ENCODE measurements around the gene C5orf47. TPM values are rescaled to one million over a fixed set of nuclear protein-coding genes. Genes with fewer than 3 reads are reported as not detected.

Gene C5orf47, protein sequence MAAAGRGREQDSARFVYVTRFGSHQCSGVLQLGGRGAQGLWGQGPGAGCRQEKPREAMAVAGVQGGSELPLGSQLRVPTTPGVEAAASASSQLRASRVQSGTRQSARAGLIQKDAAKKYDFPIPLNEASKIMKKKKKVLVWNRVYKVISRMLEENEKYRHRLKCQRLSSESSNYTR
- 0.05 to 0.08 TPM (median 0.07 TPM) in 3 of 5 replicates, not detected in the others for total RNA-seq (2022; extraction: Qiagen RNA extraction)

DNA sequence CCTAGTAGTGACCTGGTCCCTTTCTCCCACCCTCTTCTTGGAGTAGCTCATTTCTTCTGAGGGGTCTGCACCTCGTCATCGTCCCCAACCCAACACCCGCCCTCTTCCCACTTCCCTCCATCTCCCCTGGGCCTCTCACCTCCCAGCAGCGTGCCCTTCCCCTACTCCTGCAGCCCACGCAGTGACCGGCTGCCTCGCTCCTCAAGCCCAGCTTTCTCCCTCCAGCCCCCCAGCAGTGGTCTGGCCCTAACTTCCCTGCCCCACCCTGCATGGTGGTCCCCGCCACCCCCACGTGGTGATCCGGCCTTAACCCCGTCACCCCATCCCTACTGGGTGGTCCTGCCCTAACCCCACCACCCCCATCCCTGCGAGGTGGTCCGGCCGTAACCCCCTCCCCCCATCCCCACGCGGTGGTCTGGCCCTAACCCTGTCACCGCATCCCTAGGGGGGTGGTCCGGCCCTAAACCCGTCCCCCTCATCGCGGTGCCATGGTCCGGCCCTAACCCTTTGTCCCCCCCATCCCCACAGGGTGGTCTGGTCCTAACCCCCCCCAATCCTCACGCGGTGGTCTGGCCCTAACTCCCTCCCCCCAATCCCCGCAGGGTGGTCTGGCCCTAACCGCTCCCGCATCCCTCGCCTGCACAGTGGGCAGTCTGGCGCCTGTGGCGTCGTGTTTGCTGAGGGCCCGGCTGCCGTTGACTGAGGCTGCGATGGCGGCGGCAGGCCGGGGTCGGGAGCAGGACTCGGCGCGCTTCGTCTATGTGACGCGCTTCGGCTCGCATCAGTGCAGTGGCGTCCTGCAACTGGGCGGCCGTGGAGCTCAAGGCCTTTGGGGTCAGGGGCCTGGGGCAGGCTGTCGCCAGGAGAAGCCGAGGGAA is at the start of gene C5orf47:
Gene C5orf47 (plus strand): TSS at position 617 of the 878 bp plus-strand sequence. CDS start 94 bp downstream, at position 711.

DNA sequence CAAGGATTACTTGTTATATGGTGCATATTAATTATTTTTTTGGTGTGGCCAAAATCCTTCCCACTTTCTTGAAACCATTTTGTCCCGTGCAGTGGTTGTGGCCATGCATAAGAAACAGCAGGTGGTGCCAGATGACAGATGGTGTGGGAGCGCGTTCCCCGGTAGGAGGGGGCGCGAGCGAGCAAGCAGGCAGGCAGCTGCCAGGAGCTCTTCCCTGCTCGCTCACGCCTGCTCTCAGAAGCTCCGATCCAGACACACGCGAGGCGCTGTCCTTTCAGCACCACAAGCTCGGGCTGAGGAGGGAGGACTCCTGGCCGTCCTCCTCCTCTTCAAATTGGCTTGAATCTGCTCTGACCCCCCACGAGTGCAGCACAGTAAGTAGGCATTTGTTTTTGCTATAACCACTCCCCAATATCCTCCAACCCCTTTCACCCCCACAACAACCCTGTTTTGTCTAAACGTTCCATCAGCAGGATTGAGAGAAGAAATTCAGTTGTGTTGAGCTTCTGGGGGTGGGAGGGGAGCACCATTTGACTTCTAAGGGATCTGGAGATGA is 56.6 kb downstream of the C5orf47 start, which contains the start of gene NSG2:
Gene NSG2 (plus strand): TSS at position 237 of the 556 bp plus-strand sequence. CDS start 1,050 bp downstream, outside the sequence.

Other genes starting within 250 kb of the C5orf47 start
- gene CPEB4, start 100.8 kb upstream of the C5orf47 start, total RNA-seq (2022; extraction: Qiagen RNA extraction), result 21.4 to 31.0 TPM (median 23.9 TPM) in 5 replicates
- gene NSG2, start 56.5 kb downstream of the C5orf47 start, total RNA-seq (2022; extraction: Qiagen RNA extraction), result 0.15 TPM in 1 of 5 replicates, not detected in the others

All from A549 treated with AZD2906 at 1 μM for 4 hours (cell line).